GM23338 (cell line): ENCODE data around the gene IL17REL.

Source experiments
- CREB1 ChIP-seq: fragments of 250-450 bp; sonication (Bioruptor Pico); IDR thresholded peaks from 2 replicates; pipeline ENCODE4 v1.5.0; 2020; ENCODE audit warnings: low read depth, mild to moderate bottlenecking, moderate library complexity
- EZH2 ChIP-seq: fragments of 200-600 bp; sonication (generic); IDR thresholded peaks from one replicate; pipeline ENCODE4 v1.8.0; 2017; ENCODE audit warnings: antibody characterized with exemption, mild to moderate bottlenecking, low read depth; ENCODE audit not compliant: unreplicated experiment
- EZH2phosphoT487 ChIP-seq: fragments of 200-600 bp; sonication (generic); IDR thresholded peaks from one replicate; pipeline ENCODE4 v1.8.1; 2018; ENCODE audit warnings: antibody characterized with exemption; ENCODE audit not compliant: unreplicated experiment
- JUNB ChIP-seq: IDR thresholded peaks from one replicate; pipeline ENCODE4 v1.6.1; 2016; ENCODE audit warnings: antibody characterized with exemption; ENCODE audit not compliant: unreplicated experiment
- NANOG ChIP-seq: IDR thresholded peaks from 2 replicates; pipeline ENCODE4 v1.6.1; 2016; ENCODE audit warnings: antibody characterized with exemption, borderline replicate concordance
- POLR2AphosphoS5 ChIP-seq: IDR thresholded peaks from 2 replicates; pipeline ENCODE4 v1.6.1; 2016; ENCODE audit warnings: antibody characterized with exemption, low read depth
- ZNF114 ChIP-seq: fragments of 250-450 bp; sonication (Bioruptor Pico); IDR thresholded peaks from 2 replicates; pipeline ENCODE4 v1.5.0; 2020; ENCODE audit warnings: mild to moderate bottlenecking, moderate library complexity
- ZNF331 ChIP-seq: fragments of 250-450 bp; sonication (Bioruptor Pico); IDR thresholded peaks from 2 replicates; pipeline ENCODE4 v1.5.0; 2020; ENCODE audit warnings: low read depth, mild to moderate bottlenecking, moderate library complexity
- TF ChIP-seq, protein P1 (sequence below): fragments of 250-450 bp; sonication (Bioruptor Pico); IDR thresholded peaks from 2 replicates; pipeline ENCODE4 v1.5.0; 2020; ENCODE audit warnings: mild to moderate bottlenecking, moderate library complexity
- TF ChIP-seq, protein P2 (sequence below), 2 experiments: fragments of 200-600 bp in 1 of 2; sonication (generic) in 1 of 2; conservative IDR thresholded peaks; 2 replicates each; pipeline versions ENCODE4 v1.5.1 to v1.6.1; 2016 to 2017; ENCODE audit warnings: antibody characterized with exemption in 2 of 2, low read depth in 2 of 2, mild to moderate bottlenecking in 2 of 2, moderate library complexity in 1 of 2
- TF ChIP-seq, protein P3 (sequence below): IDR thresholded peaks from one replicate; pipeline ENCODE4 v1.6.1; 2018; ENCODE audit warnings: antibody characterized with exemption; ENCODE audit not compliant: unreplicated experiment
- TF ChIP-seq, protein P4 (sequence below): IDR thresholded peaks from 2 replicates; pipeline ENCODE4 v1.6.1; 2016; ENCODE audit warnings: antibody characterized with exemption

DNA sequence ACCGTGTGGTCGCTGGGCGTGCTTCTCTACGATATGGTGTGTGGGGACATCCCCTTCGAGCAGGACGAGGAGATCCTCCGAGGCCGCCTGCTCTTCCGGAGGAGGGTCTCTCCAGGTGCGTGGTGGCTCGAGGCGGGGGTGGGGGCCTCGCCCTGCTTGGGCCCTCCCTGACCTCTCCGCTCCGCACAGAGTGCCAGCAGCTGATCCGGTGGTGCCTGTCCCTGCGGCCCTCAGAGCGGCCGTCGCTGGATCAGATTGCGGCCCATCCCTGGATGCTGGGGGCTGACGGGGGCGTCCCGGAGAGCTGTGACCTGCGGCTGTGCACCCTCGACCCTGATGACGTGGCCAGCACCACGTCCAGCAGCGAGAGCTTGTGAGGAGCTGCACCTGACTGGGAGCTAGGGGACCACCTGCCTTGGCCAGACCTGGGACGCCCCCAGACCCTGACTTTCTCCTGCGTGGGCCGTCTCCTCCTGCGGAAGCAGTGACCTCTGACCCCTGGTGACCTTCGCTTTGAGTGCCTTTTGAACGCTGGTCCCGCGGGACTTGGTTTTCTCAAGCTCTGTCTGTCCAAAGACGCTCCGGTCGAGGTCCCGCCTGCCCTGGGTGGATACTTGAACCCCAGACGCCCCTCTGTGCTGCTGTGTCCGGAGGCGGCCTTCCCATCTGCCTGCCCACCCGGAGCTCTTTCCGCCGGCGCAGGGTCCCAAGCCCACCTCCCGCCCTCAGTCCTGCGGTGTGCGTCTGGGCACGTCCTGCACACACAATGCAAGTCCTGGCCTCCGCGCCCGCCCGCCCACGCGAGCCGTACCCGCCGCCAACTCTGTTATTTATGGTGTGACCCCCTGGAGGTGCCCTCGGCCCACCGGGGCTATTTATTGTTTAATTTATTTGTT is 49.6 kb downstream of the IL17REL start:
- TF ChIP-seq, protein P1, sequence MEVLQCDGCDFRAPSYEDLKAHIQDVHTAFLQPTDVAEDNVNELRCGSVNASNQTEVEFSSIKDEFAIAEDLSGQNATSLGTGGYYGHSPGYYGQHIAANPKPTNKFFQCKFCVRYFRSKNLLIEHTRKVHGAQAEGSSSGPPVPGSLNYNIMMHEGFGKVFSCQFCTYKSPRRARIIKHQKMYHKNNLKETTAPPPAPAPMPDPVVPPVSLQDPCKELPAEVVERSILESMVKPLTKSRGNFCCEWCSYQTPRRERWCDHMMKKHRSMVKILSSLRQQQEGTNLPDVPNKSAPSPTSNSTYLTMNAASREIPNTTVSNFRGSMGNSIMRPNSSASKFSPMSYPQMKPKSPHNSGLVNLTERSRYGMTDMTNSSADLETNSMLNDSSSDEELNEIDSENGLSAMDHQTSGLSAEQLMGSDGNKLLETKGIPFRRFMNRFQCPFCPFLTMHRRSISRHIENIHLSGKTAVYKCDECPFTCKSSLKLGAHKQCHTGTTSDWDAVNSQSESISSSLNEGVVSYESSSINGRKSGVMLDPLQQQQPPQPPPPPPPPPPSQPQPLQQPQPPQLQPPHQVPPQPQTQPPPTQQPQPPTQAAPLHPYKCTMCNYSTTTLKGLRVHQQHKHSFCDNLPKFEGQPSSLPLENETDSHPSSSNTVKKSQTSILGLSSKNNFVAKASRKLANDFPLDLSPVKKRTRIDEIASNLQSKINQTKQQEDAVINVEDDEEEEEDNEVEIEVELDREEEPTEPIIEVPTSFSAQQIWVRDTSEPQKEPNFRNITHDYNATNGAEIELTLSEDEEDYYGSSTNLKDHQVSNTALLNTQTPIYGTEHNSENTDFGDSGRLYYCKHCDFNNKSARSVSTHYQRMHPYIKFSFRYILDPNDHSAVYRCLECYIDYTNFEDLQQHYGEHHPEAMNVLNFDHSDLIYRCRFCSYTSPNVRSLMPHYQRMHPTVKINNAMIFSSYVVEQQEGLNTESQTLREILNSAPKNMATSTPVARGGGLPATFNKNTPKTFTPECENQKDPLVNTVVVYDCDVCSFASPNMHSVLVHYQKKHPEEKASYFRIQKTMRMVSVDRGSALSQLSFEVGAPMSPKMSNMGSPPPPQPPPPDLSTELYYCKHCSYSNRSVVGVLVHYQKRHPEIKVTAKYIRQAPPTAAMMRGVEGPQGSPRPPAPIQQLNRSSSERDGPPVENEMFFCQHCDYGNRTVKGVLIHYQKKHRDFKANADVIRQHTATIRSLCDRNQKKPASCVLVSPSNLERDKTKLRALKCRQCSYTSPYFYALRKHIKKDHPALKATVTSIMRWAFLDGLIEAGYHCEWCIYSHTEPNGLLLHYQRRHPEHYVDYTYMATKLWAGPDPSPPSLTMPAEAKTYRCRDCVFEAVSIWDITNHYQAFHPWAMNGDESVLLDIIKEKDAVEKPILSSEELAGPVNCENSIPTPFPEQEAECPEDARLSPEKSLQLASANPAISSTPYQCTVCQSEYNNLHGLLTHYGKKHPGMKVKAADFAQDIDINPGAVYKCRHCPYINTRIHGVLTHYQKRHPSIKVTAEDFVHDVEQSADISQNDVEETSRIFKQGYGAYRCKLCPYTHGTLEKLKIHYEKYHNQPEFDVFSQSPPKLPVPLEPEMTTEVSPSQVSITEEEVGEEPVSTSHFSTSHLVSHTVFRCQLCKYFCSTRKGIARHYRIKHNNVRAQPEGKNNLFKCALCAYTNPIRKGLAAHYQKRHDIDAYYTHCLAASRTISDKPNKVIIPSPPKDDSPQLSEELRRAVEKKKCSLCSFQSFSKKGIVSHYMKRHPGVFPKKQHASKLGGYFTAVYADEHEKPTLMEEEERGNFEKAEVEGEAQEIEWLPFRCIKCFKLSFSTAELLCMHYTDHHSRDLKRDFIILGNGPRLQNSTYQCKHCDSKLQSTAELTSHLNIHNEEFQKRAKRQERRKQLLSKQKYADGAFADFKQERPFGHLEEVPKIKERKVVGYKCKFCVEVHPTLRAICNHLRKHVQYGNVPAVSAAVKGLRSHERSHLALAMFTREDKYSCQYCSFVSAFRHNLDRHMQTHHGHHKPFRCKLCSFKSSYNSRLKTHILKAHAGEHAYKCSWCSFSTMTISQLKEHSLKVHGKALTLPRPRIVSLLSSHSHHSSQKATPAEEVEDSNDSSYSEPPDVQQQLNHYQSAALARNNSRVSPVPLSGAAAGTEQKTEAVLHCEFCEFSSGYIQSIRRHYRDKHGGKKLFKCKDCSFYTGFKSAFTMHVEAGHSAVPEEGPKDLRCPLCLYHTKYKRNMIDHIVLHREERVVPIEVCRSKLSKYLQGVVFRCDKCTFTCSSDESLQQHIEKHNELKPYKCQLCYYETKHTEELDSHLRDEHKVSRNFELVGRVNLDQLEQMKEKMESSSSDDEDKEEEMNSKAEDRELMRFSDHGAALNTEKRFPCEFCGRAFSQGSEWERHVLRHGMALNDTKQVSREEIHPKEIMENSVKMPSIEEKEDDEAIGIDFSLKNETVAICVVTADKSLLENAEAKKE (CRISPR knock-in tag): no peak
- TF ChIP-seq, protein P2, sequence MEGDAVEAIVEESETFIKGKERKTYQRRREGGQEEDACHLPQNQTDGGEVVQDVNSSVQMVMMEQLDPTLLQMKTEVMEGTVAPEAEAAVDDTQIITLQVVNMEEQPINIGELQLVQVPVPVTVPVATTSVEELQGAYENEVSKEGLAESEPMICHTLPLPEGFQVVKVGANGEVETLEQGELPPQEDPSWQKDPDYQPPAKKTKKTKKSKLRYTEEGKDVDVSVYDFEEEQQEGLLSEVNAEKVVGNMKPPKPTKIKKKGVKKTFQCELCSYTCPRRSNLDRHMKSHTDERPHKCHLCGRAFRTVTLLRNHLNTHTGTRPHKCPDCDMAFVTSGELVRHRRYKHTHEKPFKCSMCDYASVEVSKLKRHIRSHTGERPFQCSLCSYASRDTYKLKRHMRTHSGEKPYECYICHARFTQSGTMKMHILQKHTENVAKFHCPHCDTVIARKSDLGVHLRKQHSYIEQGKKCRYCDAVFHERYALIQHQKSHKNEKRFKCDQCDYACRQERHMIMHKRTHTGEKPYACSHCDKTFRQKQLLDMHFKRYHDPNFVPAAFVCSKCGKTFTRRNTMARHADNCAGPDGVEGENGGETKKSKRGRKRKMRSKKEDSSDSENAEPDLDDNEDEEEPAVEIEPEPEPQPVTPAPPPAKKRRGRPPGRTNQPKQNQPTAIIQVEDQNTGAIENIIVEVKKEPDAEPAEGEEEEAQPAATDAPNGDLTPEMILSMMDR (conservative IDR thresholded peaks at IDR 0.05; ENCODE audit: low read depth in 2 of 2): no peak
- no peak for TF ChIP-seq CREB1
- no peak for TF ChIP-seq EZH2phosphoT487
- TF ChIP-seq EZH2: no peak
- TF ChIP-seq POLR2AphosphoS5: no peak
- TF ChIP-seq, protein P3, sequence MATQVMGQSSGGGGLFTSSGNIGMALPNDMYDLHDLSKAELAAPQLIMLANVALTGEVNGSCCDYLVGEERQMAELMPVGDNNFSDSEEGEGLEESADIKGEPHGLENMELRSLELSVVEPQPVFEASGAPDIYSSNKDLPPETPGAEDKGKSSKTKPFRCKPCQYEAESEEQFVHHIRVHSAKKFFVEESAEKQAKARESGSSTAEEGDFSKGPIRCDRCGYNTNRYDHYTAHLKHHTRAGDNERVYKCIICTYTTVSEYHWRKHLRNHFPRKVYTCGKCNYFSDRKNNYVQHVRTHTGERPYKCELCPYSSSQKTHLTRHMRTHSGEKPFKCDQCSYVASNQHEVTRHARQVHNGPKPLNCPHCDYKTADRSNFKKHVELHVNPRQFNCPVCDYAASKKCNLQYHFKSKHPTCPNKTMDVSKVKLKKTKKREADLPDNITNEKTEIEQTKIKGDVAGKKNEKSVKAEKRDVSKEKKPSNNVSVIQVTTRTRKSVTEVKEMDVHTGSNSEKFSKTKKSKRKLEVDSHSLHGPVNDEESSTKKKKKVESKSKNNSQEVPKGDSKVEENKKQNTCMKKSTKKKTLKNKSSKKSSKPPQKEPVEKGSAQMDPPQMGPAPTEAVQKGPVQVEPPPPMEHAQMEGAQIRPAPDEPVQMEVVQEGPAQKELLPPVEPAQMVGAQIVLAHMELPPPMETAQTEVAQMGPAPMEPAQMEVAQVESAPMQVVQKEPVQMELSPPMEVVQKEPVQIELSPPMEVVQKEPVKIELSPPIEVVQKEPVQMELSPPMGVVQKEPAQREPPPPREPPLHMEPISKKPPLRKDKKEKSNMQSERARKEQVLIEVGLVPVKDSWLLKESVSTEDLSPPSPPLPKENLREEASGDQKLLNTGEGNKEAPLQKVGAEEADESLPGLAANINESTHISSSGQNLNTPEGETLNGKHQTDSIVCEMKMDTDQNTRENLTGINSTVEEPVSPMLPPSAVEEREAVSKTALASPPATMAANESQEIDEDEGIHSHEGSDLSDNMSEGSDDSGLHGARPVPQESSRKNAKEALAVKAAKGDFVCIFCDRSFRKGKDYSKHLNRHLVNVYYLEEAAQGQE: no peak
- TF ChIP-seq ZNF331: no peak
- no peak for TF ChIP-seq NANOG
- TF ChIP-seq JUNB: no peak
- TF ChIP-seq, protein P4, sequence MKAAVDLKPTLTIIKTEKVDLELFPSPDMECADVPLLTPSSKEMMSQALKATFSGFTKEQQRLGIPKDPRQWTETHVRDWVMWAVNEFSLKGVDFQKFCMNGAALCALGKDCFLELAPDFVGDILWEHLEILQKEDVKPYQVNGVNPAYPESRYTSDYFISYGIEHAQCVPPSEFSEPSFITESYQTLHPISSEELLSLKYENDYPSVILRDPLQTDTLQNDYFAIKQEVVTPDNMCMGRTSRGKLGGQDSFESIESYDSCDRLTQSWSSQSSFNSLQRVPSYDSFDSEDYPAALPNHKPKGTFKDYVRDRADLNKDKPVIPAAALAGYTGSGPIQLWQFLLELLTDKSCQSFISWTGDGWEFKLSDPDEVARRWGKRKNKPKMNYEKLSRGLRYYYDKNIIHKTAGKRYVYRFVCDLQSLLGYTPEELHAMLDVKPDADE: no peak
- TF ChIP-seq ZNF114: no peak
